Glomerular endothelial cell (primary cell): ENCODE measurements around the gene GNAI3. TPM values are rescaled to one million over a fixed set of nuclear protein-coding genes. Genes with fewer than 3 reads are reported as not detected.
"Not testable (repeated sequence)": the region's sequence is repeated elsewhere in the genome, so short reads cannot be mapped to it uniquely, and the experiment has no call there.

ENCODE experiments used
- DNase-seq: peaks from one replicate; pipeline ENCODE4 v3.0.0-alpha.2; 2011; ENCODE audit warnings: low read depth, low spot score; ENCODE audit errors: extremely low read depth
- total RNA-seq: library from RNA; depleted of rRNA; stranded (reverse); fragments of >200 nt; gene quantifications from 2 replicates; pipeline ENCODE4 v1.2.3, GENCODE V29; 2015

GNAI3 gene
- total RNA-seq, 1 donor from 2014 or later, result 10.7 TPM

- DNase-seq, result no peak
These were observed 109.0 kb downstream of the GNAI3 start for GRCh38 chr1:109657395-109657794.

GRCh38 chr1:109657970-109658369 lies 109.6 kb downstream of the GNAI3 start:
- no peak for DNase-seq

GRCh38 chr1:109658533-109659042 lies 110.2 kb downstream of the GNAI3 start:
- no peak for DNase-seq

GRCh38 chr1:109659145-109659544 lies 110.7 kb downstream of the GNAI3 start:
- no peak for DNase-seq

GRCh38 chr1:109659997-109660690 lies 111.7 kb downstream of the GNAI3 start:
- DNase-seq, result no peak

GRCh38 chr1:109660691-109661026 lies 112.2 kb downstream of the GNAI3 start:
- DNase-seq, result not testable (repeated sequence)

- no peak for DNase-seq
These were observed 113.0 kb downstream of the GNAI3 start for GRCh38 chr1:109661391-109661790.

- DNase-seq, result no peak
These were observed 116.3 kb downstream of the GNAI3 start for GRCh38 chr1:109664671-109665070.

GRCh38 chr1:109667452-109668122 lies 119.2 kb downstream of the GNAI3 start, which contains the start of gene GSTM2:
Gene GSTM2, plus strand, starts transcription at chr1:109668057. Its CDS starts 59 bp downstream, at chr1:109668116.
- no peak for DNase-seq

Other genes starting within 250 kb of the GNAI3 start
- gene MYBPHL, start 241.6 kb upstream of the GNAI3 start, total RNA-seq, result not detected in 2 replicates
- gene SORT1, start 150.7 kb upstream of the GNAI3 start, total RNA-seq, result 31.4 and 55.9 TPM in 2 replicates
- 58.8 TPM in 2 replicates for gene PSMA5, start 122.2 kb upstream of the GNAI3 start, total RNA-seq
- not detected in 2 replicates for gene SYPL2, start 82.1 kb upstream of the GNAI3 start, total RNA-seq
- 2.3 and 4.3 TPM in 2 replicates for gene ATXN7L2, start 64.7 kb upstream of the GNAI3 start, total RNA-seq
- 6.2 and 6.7 TPM in 2 replicates for gene CYB561D1, start 54.5 kb upstream of the GNAI3 start, total RNA-seq
- 0.64 and 0.68 TPM in 2 replicates for gene AMIGO1, start 38.9 kb upstream of the GNAI3 start, total RNA-seq
- not detected in 2 replicates for gene GPR61, start 8.7 kb upstream of the GNAI3 start, total RNA-seq
- gene GNAT2, start 71.0 kb downstream of the GNAI3 start, total RNA-seq, result not detected in 2 replicates
- 64.3 and 68.0 TPM in 2 replicates for gene AMPD2, start 71.2 kb downstream of the GNAI3 start, total RNA-seq
- gene GSTM4, start 107.5 kb downstream of the GNAI3 start, total RNA-seq, result 2.0 and 3.3 TPM in 2 replicates
- 1.9 and 6.2 TPM in 2 replicates for gene GSTM2, start 119.4 kb downstream of the GNAI3 start, total RNA-seq
- 9.3 TPM in 1 of 2 replicates, not detected in the other for gene GSTM1, start 139.2 kb downstream of the GNAI3 start, total RNA-seq
- gene GSTM5, start 163.6 kb downstream of the GNAI3 start, total RNA-seq, result not detected in 2 replicates
- gene GSTM3, start 192.4 kb downstream of the GNAI3 start, total RNA-seq, result 25.7 and 39.8 TPM in 2 replicates
- gene EPS8L3, start 215.3 kb downstream of the GNAI3 start, total RNA-seq, result not detected in 2 replicates